Peyer's patch (tissue), 4 donors: ENCODE data around the gene MIEF2. TPM values are rescaled to one million over a fixed set of nuclear protein-coding genes. Genes with fewer than 3 reads are reported as not detected.

ENCODE experiments used
- DNase-seq, 3 donors: peaks; one replicate each; pipeline ENCODE4 v3.0.0-alpha.2; 2017 to 2019
- H3K27ac ChIP-seq, 4 donors: fragments of 200-600 bp; sonication (generic); one replicate each; pipeline ENCODE4 v1.5.1; 2016 to 2019
- H3K27me3 ChIP-seq, 2 donors: fragments of 200-600 bp; sonication (generic); one replicate each; pipeline ENCODE4 v1.5.1; 2019
- H3K36me3 ChIP-seq, 3 donors: fragments of 200-600 bp; sonication (generic); one replicate each; pipeline ENCODE4 v1.5.1; 2016 to 2019
- H3K4me1 ChIP-seq, 4 donors: fragments of 200-600 bp; sonication (generic); one replicate each; pipeline ENCODE4 v1.5.1; 2016 to 2019
- H3K4me3 ChIP-seq, 4 donors: fragments of 200-600 bp; sonication (generic); 1 replicate in 3 of 4; 2 replicates in 1 of 4; pipeline ENCODE4 v1.5.1; 2016 to 2019; ENCODE audit warnings: mild to moderate bottlenecking in 1 of 4
- H3K9me3 ChIP-seq, 4 donors: fragments of 200-600 bp; sonication (generic); one replicate each; pipeline ENCODE4 v1.5.1; 2016 to 2019; ENCODE audit warnings: mild to moderate bottlenecking in 1 of 4
- CTCF ChIP-seq, 6 experiments: fragments of 450-650 bp in 4 of 6; fragments of 200-600 bp in 2 of 6; sonication (generic) in 1 of 6; IDR thresholded peaks; one replicate each; pipeline ENCODE4 v1.5.1; 2017 to 2019; ENCODE audit warnings: antibody characterized with exemption in 6 of 6, mild to moderate bottlenecking in 3 of 6, moderate library complexity in 1 of 6
- POLR2A ChIP-seq, 2 donors: fragments of 450-650 bp; IDR thresholded peaks; one replicate each; pipeline ENCODE4 v1.5.1; 2017; ENCODE audit warnings: antibody characterized with exemption in 2 of 2, mild to moderate bottlenecking in 2 of 2, moderate library complexity in 2 of 2
- total RNA-seq, 4 donors: library from RNA; depleted of rRNA; stranded (reverse); fragments of >200 nt; gene quantifications; one replicate each; pipeline ENCODE4 v1.1.0, GENCODE V29; 2016

MIEF2 gene
- total RNA-seq, 4 donors from 2014 or later = 3.3 to 49.6 (median 22.9) TPM

GRCh38 chr17:18309202-18309601, 48.7 kb downstream of the MIEF2 start:
- Histone ChIP-seq H3K4me3 (no peak overlapping the region), H3K9me3 (no peaks in the 10 kb centered on the region), H3K27ac (no peak overlapping the region), H3K36me3 (peaks cover 0 to 41% (median 0%) of the 10 kb centered on the region in 3 donors), H3K4me1 (peaks cover 0 to 19% (median 7%) of the 10 kb centered on the region in 4 donors), H3K27me3 (no peaks in the 10 kb centered on the region)
- TF ChIP-seq CTCF (IDR thresholded peaks at IDR 0.05) (no peak), POLR2A (IDR thresholded peaks at IDR 0.05) (no peak)
- no peak for DNase-seq

- H3K27ac ChIP-seq = peak overlapping the region; percentile 88 to 94 (median 91)
- H3K36me3 ChIP-seq = peaks cover 0 to 27% (median 0%) of the 10 kb centered on the region in 3 donors
- H3K4me3 ChIP-seq = peak overlapping the region; percentile 52 to 93 (median 79)
- H3K27me3 ChIP-seq = no peaks in the 10 kb centered on the region
- no peak for TF ChIP-seq CTCF (IDR thresholded peaks at IDR 0.05)
- TF ChIP-seq POLR2A (IDR thresholded peaks at IDR 0.05) = no peak
- no peaks in the 10 kb centered on the region for H3K9me3 ChIP-seq
- peaks cover 0 to 55% (median 32%) of the 10 kb centered on the region in 4 donors for H3K4me1 ChIP-seq
- DNase-seq = no peak
These were observed 53.7 kb downstream of the MIEF2 start for GRCh38 chr17:18314059-18314730.

GRCh38 chr17:18314731-18315561, 54.5 kb downstream of the MIEF2 start, which contains the start of the genes SMCR8 and TOP3A:
Gene SMCR8 (plus strand): TSS chr17:18315293. CDS start chr17:18315790, 497 bp downstream.
Gene TOP3A (minus strand): TSS chr17:18314994. CDS start chr17:18314778, 216 bp downstream.
- Histone ChIP-seq H3K36me3 (peaks cover 0 to 30% (median 0%) of the 10 kb centered on the region in 3 donors), H3K4me1 (peaks cover 0 to 62% (median 37%) of the 10 kb centered on the region in 4 donors), H3K9me3 (no peaks in the 10 kb centered on the region), H3K27ac (peak within 1 kb of the TSS; percentile 88 to 94 (median 91)), H3K27me3 (no peaks in the 10 kb centered on the region), H3K4me3 (peak within 1 kb of the TSS; percentile 52 to 93 (median 79))
- peak; percentile 96 to 99 (median 99) for DNase-seq
- TF ChIP-seq CTCF (IDR thresholded peaks at IDR 0.05) (peak in 3 of 6 experiments; percentile 15 to 35 (median 29)), POLR2A (IDR thresholded peaks at IDR 0.05) (peak; percentile 14 to 47)

GRCh38 chr17:18315562-18315922, 55.1 kb downstream of the MIEF2 start:
- H3K36me3 ChIP-seq = peaks cover 0 to 35% (median 0%) of the 10 kb centered on the region in 3 donors
- H3K27ac ChIP-seq = peak overlapping the region; percentile 88 to 94 (median 91)
- H3K4me1 ChIP-seq = peaks cover 0 to 68% (median 41%) of the 10 kb centered on the region in 4 donors
- peak in 2 of 3 donors; percentile 32 to 62 for DNase-seq
- no peaks in the 10 kb centered on the region for H3K9me3 ChIP-seq
- peak overlapping the region; percentile 52 to 93 (median 79) for H3K4me3 ChIP-seq
- no peak for TF ChIP-seq CTCF (IDR thresholded peaks at IDR 0.05)
- no peak for TF ChIP-seq POLR2A (IDR thresholded peaks at IDR 0.05)
- H3K27me3 ChIP-seq = no peaks in the 10 kb centered on the region

GRCh38 chr17:18315961-18316360, 55.5 kb downstream of the MIEF2 start:
- Histone ChIP-seq H3K4me3 (peak overlapping the region; percentile 52 to 93 (median 79)), H3K36me3 (peaks cover 0 to 39% (median 0%) of the 10 kb centered on the region in 3 donors), H3K4me1 (peaks cover 0 to 72% (median 41%) of the 10 kb centered on the region in 4 donors), H3K27ac (peak overlapping the region; percentile 88 to 94 (median 91)), H3K27me3 (no peaks in the 10 kb centered on the region), H3K9me3 (no peaks in the 10 kb centered on the region)
- DNase-seq = no peak
- TF ChIP-seq POLR2A (IDR thresholded peaks at IDR 0.05) (no peak), CTCF (IDR thresholded peaks at IDR 0.05) (no peak)
